Right atrium auricular region (tissue), 2 donors: ENCODE results near the gene PCDHB14. TPM values are rescaled to one million over a fixed set of nuclear protein-coding genes. Genes with fewer than 3 reads are reported as not detected.
"Not testable (repeated sequence)": the region's sequence is repeated elsewhere in the genome, so short reads cannot be mapped to it uniquely, and the experiment has no call there.

Experiments used
- DNase-seq: peaks from one replicate; pipeline ENCODE4 v3.0.0-alpha.2; 2019; ENCODE audit warnings: low spot score
- H3K27ac ChIP-seq, 2 donors: fragments of 200-600 bp; sonication (generic); 1 replicate in 1 of 2; 2 replicates in 1 of 2; pipeline ENCODE4 v1.5.1; 2016 to 2019
- H3K27me3 ChIP-seq, 2 donors: fragments of 200-600 bp; sonication (generic); one replicate each; pipeline versions ENCODE4 v1.5.1 to v1.6.0; 2017 to 2019
- H3K36me3 ChIP-seq: fragments of 200-600 bp; sonication (generic); one replicate; pipeline ENCODE4 v1.5.1; 2016
- H3K4me1 ChIP-seq, 2 donors: fragments of 200-600 bp; sonication (generic); one replicate each; pipeline versions ENCODE4 v1.5.1 to v1.6.0; 2017 to 2019
- H3K4me3 ChIP-seq, 2 donors: fragments of 200-600 bp; sonication (generic); 1 replicate in 1 of 2; 2 replicates in 1 of 2; pipeline ENCODE4 v1.5.1; 2017 to 2019; ENCODE audit warnings: mild to moderate bottlenecking in 1 of 2, moderate library complexity in 1 of 2
- H3K9me3 ChIP-seq, 2 donors: fragments of 200-600 bp; sonication (generic); one replicate each; pipeline ENCODE4 v1.5.1; 2019
- CTCF ChIP-seq, 2 donors: fragments of 200-600 bp; sonication (generic); IDR thresholded peaks; one replicate each; pipeline ENCODE4 v1.5.1; 2019; ENCODE audit warnings: antibody characterized with exemption in 2 of 2
- total RNA-seq, 2 donors: library from RNA; depleted of rRNA; stranded (reverse); fragments of >200 nt; gene quantifications; one replicate each; pipeline ENCODE4 v1.1.0, GENCODE V29; 2016

Gene PCDHB14
- total RNA-seq, 2 donors from 2014 or later, result 4.3 to 5.1 TPM

GRCh38 chr5:141196363-141196762 is 26.8 kb upstream of the PCDHB14 start:
- Histone ChIP-seq H3K4me3 (no peak overlapping the region), H3K9me3 (peaks cover 10 to 93% of the 10 kb centered on the region in 2 donors), H3K36me3 (no peaks in the 10 kb centered on the region), H3K27ac (no peak overlapping the region), H3K4me1 (no peaks in the 10 kb centered on the region), H3K27me3 (no peaks in the 10 kb centered on the region)
- no peak for DNase-seq
- no peak for TF ChIP-seq CTCF (IDR thresholded peaks at IDR 0.05)

GRCh38 chr5:141199359-141200235 is 23.5 kb upstream of the PCDHB14 start, which contains the start of gene PCDHB11:
TSS of gene PCDHB11 (plus strand) at chr5:141199627. CDS start at chr5:141199775, 148 bp downstream.
- no peak for DNase-seq
- Histone ChIP-seq H3K27me3 (no peaks in the 10 kb centered on the region), H3K9me3 (peaks cover 10 to 95% of the 10 kb centered on the region in 2 donors), H3K4me1 (no peaks in the 10 kb centered on the region), H3K27ac (no peak within 1 kb of the TSS), H3K36me3 (no peaks in the 10 kb centered on the region), H3K4me3 (no peak within 1 kb of the TSS)
- no peak for TF ChIP-seq CTCF (IDR thresholded peaks at IDR 0.05)

- H3K36me3 ChIP-seq, H3K27me3 ChIP-seq, H3K27ac ChIP-seq, H3K4me3 ChIP-seq, DNase-seq, H3K4me1 ChIP-seq: not testable (repeated sequence)
- peaks cover 10 to 95% of the 10 kb centered on the region in 2 donors for H3K9me3 ChIP-seq
These were observed 22.0 kb upstream of the PCDHB14 start for GRCh38 chr5:141201126-141201525.

DNA sequence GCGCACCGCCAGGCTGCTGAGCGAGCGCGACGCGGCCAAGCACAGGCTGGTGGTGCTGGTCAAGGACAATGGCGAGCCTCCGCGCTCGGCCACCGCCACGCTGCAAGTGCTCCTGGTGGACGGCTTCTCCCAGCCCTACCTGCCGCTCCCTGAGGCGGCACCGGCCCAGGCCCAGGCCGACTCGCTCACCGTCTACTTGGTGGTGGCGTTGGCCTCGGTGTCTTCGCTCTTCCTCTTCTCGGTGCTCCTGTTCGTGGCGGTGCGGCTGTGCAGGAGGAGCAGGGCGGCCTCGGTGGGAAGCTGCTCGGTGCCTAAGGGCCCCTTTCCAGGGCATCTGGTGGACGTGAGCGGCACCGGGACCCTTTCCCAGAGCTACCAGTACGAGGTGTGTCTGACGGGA is 21.5 kb upstream of the PCDHB14 start:
- H3K9me3 ChIP-seq, result peaks cover 6 to 95% of the 10 kb centered on the region in 2 donors
- H3K27me3 ChIP-seq, DNase-seq, H3K36me3 ChIP-seq, H3K4me3 ChIP-seq, H3K27ac ChIP-seq, H3K4me1 ChIP-seq: not testable (repeated sequence)

- Histone ChIP-seq H3K27me3 (no peaks in the 10 kb centered on the region), H3K9me3 (peaks cover 9 to 94% of the 10 kb centered on the region in 2 donors), H3K27ac (no peak within 1 kb of the TSS), H3K4me3 (peak within 1 kb of the TSS in 1 of 2 donors; percentile 17), H3K36me3 (no peaks in the 10 kb centered on the region), H3K4me1 (no peaks in the 10 kb centered on the region)
- DNase-seq, result no peak
- TF ChIP-seq CTCF (IDR thresholded peaks at IDR 0.05), result peak in 1 of 2 donors; percentile 29
These were observed 14.7 kb upstream of the PCDHB14 start, which contains the start of gene PCDHB12 for GRCh38 chr5:141208478-141208877. TSS of gene PCDHB12 (plus strand) at chr5:141208719. CDS start at chr5:141208908, 189 bp downstream.

DNA sequence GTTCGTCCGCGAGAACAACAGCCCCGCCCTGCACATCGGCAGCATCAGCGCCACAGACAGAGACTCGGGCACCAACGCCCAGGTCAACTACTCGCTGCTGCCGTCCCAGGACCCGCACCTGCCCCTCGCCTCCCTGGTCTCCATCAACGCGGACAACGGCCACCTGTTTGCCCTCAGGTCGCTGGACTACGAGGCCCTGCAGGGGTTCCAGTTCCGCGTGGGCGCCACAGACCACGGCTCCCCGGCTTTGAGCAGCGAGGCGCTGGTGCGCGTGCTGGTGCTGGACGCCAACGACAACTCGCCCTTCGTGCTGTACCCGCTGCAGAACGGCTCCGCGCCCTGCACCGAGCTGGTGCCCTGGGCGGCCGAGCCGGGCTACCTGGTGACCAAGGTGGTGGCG is 12.9 kb upstream of the PCDHB14 start:
- H3K27me3 ChIP-seq, DNase-seq, H3K36me3 ChIP-seq, H3K4me1 ChIP-seq, H3K27ac ChIP-seq, H3K4me3 ChIP-seq: not testable (repeated sequence)
- H3K9me3 ChIP-seq, result peaks cover 9 to 88% of the 10 kb centered on the region in 2 donors

DNA sequence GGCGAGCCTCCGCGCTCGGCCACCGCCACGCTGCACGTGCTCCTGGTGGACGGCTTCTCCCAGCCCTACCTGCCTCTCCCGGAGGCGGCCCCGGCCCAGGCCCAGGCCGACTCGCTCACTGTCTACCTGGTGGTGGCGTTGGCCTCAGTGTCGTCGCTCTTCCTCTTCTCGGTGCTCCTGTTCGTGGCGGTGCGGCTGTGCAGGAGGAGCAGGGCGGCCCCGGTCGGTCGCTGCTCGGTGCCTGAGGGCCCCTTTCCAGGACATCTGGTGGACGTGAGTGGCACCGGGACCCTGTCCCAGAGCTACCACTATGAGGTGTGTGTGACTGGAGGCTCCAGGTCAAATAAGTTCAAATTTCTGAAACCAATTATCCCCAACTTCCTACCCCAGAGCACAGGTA is 12.3 kb upstream of the PCDHB14 start:
- peaks cover 9 to 87% of the 10 kb centered on the region in 2 donors for H3K9me3 ChIP-seq
- not testable (repeated sequence) for H3K4me1 ChIP-seq, H3K4me3 ChIP-seq, H3K27me3 ChIP-seq, DNase-seq, H3K36me3 ChIP-seq, H3K27ac ChIP-seq
